SK-N-SH treated with all-trans-retinoic acid at 6 μM for 48 hours (cell line): Measurements from ENCODE around the gene PRKAR1B.

Experiments
- ATAC-seq: fragments of 200-7000 bp; cut with Tn5 transposase; 3 replicates; pipeline ENCODE4 v1.9.1; 2020; ENCODE audit warnings: mild to moderate bottlenecking, moderate library complexity
- ARNTL ChIP-seq: fragments of 450-650 bp; formaldehyde crosslinking; IDR thresholded peaks from 2 replicates; pipeline ENCODE4 v1.5.0; 2020; ENCODE audit warnings: low read depth, mild to moderate bottlenecking, moderate library complexity, borderline replicate concordance
- BACH2 ChIP-seq: fragments of 250-450 bp; sonication (Bioruptor Pico); IDR thresholded peaks from 2 replicates; pipeline ENCODE4 v1.9.0; 2021; ENCODE audit warnings: mild to moderate bottlenecking, borderline replicate concordance
- CREB5 ChIP-seq: fragments of 250-450 bp; sonication (Bioruptor Pico); IDR thresholded peaks from 2 replicates; pipeline ENCODE4 v1.5.1; 2020; ENCODE audit warnings: low read depth, mild to moderate bottlenecking, moderate library complexity
- CSDC2 ChIP-seq: fragments of 250-450 bp; sonication (Bioruptor Pico); IDR thresholded peaks from 2 replicates; pipeline ENCODE4 v1.5.0; 2020; ENCODE audit warnings: mild to moderate bottlenecking, moderate library complexity
- GLIS3 ChIP-seq: fragments of 250-450 bp; sonication (Bioruptor Pico); IDR thresholded peaks from 2 replicates; pipeline ENCODE4 v1.5.0; 2020; ENCODE audit warnings: mild to moderate bottlenecking, moderate library complexity
- ISL1 ChIP-seq: fragments of 250-450 bp; sonication (Bioruptor Pico); IDR thresholded peaks from 2 replicates; pipeline ENCODE4 v2.1.2; 2022; ENCODE audit warnings: mild to moderate bottlenecking, moderate library complexity
- OSR1 ChIP-seq: fragments of 250-450 bp; sonication (Bioruptor Pico); IDR thresholded peaks from 2 replicates; pipeline ENCODE4 v1.8.0; 2022; ENCODE audit warnings: moderate library complexity, mild to moderate bottlenecking, inconsistent platforms
- PATZ1 ChIP-seq: fragments of 250-450 bp; sonication (Bioruptor Pico); IDR thresholded peaks from 2 replicates; pipeline ENCODE4 v1.8.0; 2020; ENCODE audit warnings: mild to moderate bottlenecking, moderate library complexity, borderline replicate concordance
- POU6F1 ChIP-seq: fragments of 250-450 bp; sonication (Bioruptor Pico); IDR thresholded peaks from 2 replicates; pipeline ENCODE4 v1.8.0; 2021; ENCODE audit warnings: low read depth, mild to moderate bottlenecking, moderate library complexity, borderline replicate concordance
- PPARA ChIP-seq: fragments of 250-450 bp; sonication (Bioruptor Pico); IDR thresholded peaks from 2 replicates; pipeline ENCODE4 v1.5.0; 2020; ENCODE audit warnings: mild to moderate bottlenecking, borderline replicate concordance
- SNAI2 ChIP-seq: fragments of 250-450 bp; sonication (Bioruptor Pico); IDR thresholded peaks from 2 replicates; pipeline ENCODE4 v1.5.0; 2020; ENCODE audit warnings: mild to moderate bottlenecking, moderate library complexity
- TCF4 ChIP-seq: fragments of 250-450 bp; sonication (Bioruptor Pico); IDR thresholded peaks from 2 replicates; pipeline ENCODE4 v1.8.0; 2021; ENCODE audit warnings: mild to moderate bottlenecking, moderate library complexity, borderline replicate concordance
- TOX ChIP-seq: fragments of 250-450 bp; sonication (Bioruptor Pico); IDR thresholded peaks from 2 replicates; pipeline ENCODE4 v1.8.0; 2021; ENCODE audit warnings: mild to moderate bottlenecking, moderate library complexity, borderline replicate concordance
- TSHZ2 ChIP-seq: fragments of 250-450 bp; sonication (Bioruptor Pico); IDR thresholded peaks from 2 replicates; pipeline ENCODE4 v1.5.0; 2020; ENCODE audit warnings: mild to moderate bottlenecking, moderate library complexity
- ZC3H10 ChIP-seq: fragments of 250-450 bp; sonication (Bioruptor Pico); IDR thresholded peaks from 2 replicates; pipeline ENCODE4 v1.5.1; 2021; ENCODE audit warnings: mild to moderate bottlenecking, moderate library complexity
- ZFP3 ChIP-seq: fragments of 250-450 bp; sonication (Bioruptor Pico); IDR thresholded peaks from 2 replicates; pipeline ENCODE4 v1.5.0; 2020; ENCODE audit warnings: mild to moderate bottlenecking, moderate library complexity
- ZFP30 ChIP-seq: fragments of 450-650 bp; formaldehyde crosslinking; IDR thresholded peaks from 2 replicates; pipeline ENCODE4 v1.5.0; 2022; ENCODE audit warnings: mild to moderate bottlenecking, moderate library complexity
- ZNF565 ChIP-seq: fragments of 450-650 bp; formaldehyde crosslinking; conservative IDR thresholded peaks from 2 replicates; pipeline ENCODE4 v1.5.0; 2020; ENCODE audit warnings: low read depth, mild to moderate bottlenecking, moderate library complexity
- ZNF8 ChIP-seq: fragments of 450-650 bp; formaldehyde crosslinking; IDR thresholded peaks from 2 replicates; pipeline ENCODE4 v1.5.0; 2020; ENCODE audit warnings: mild to moderate bottlenecking, moderate library complexity

The PRKAR1B gene

GRCh38 chr7:683526-684205, 43.4 kb downstream of the PRKAR1B start:
- TF ChIP-seq ZFP30 (CRISPR knock-in tag) (no peak), ZFP3 (no peak), ZNF565 (no peak), PPARA (CRISPR knock-in tag) (no peak), TOX (CRISPR knock-in tag) (no peak), BACH2 (CRISPR knock-in tag) (no peak), TCF4 (CRISPR knock-in tag) (no peak), CREB5 (CRISPR knock-in tag) (no peak), ZC3H10 (CRISPR knock-in tag) (no peak), ISL1 (no peak)
- ATAC-seq: no peak

- TF ChIP-seq ARNTL (CRISPR knock-in tag) (no peak), SNAI2 (CRISPR knock-in tag) (no peak), ISL1 (no peak), OSR1 (CRISPR knock-in tag) (no peak), POU6F1 (CRISPR knock-in tag) (no peak), TSHZ2 (CRISPR knock-in tag) (no peak), CREB5 (CRISPR knock-in tag) (no peak), ZNF565 (no peak), PPARA (CRISPR knock-in tag) (no peak), PATZ1 (no peak), GLIS3 (CRISPR knock-in tag) (no peak), ZC3H10 (CRISPR knock-in tag) (no peak)
- no peak for ATAC-seq
Measured at GRCh38 chr7:682810-683209, 44.3 kb downstream of the PRKAR1B start.

GRCh38 chr7:681551-682307, 45.4 kb downstream of the PRKAR1B start:
- TF ChIP-seq PPARA (CRISPR knock-in tag) (no peak), OSR1 (CRISPR knock-in tag) (no peak), SNAI2 (CRISPR knock-in tag) (no peak), ZNF8 (CRISPR knock-in tag) (no peak), PATZ1 (no peak), CSDC2 (CRISPR knock-in tag) (no peak)
- ATAC-seq: no peak
